Vagina (tissue), 2 donors: Measurements from ENCODE around the gene CAST. TPM values are rescaled to one million over a fixed set of nuclear protein-coding genes. Genes with fewer than 3 reads are reported as not detected.
"Not testable (repeated sequence)": the region's sequence is repeated elsewhere in the genome, so short reads cannot be mapped to it uniquely, and the experiment has no call there.

Experiments used
- DNase-seq, 2 donors: peaks; one replicate each; pipeline ENCODE4 v3.0.0-alpha.2; 2017; ENCODE audit errors: extremely low spot score in 2 of 2
- H3K27ac ChIP-seq: fragments of 200-600 bp; sonication (generic); one replicate; pipeline ENCODE4 v1.5.1; 2019
- H3K27me3 ChIP-seq: fragments of 200-600 bp; sonication (generic); one replicate; pipeline ENCODE4 v1.5.1; 2019
- H3K36me3 ChIP-seq, 2 donors: fragments of 200-600 bp; sonication (generic); one replicate each; pipeline ENCODE4 v1.5.1; 2017 to 2019
- H3K4me1 ChIP-seq: fragments of 200-600 bp; sonication (generic); one replicate; pipeline ENCODE4 v1.5.1; 2019
- H3K4me3 ChIP-seq, 2 donors: fragments of 200-600 bp; sonication (generic); 1 replicate in 1 of 2; 2 replicates in 1 of 2; pipeline ENCODE4 v1.5.1; 2016 to 2019
- H3K9me3 ChIP-seq: fragments of 200-600 bp; sonication (generic); one replicate; pipeline ENCODE4 v1.5.1; 2019
- CTCF ChIP-seq, 3 experiments: fragments of 450-650 bp in 2 of 3; fragments of 200-600 bp in 1 of 3; sonication (generic) in 1 of 3; IDR thresholded peaks; one replicate each; pipeline ENCODE4 v1.5.1; 2017 to 2019; ENCODE audit warnings: antibody characterized with exemption in 3 of 3, mild to moderate bottlenecking in 2 of 3, moderate library complexity in 2 of 3
- POLR2A ChIP-seq, 2 donors: fragments of 450-650 bp; IDR thresholded peaks; one replicate each; pipeline ENCODE4 v1.6.1; 2017; ENCODE audit warnings: antibody characterized with exemption in 2 of 2, mild to moderate bottlenecking in 2 of 2, moderate library complexity in 2 of 2
- POLR2AphosphoS5 ChIP-seq, 2 donors: sonication (generic); formaldehyde crosslinking; IDR thresholded peaks; one replicate each; pipeline ENCODE4 v1.9.0; 2017; ENCODE audit warnings: antibody characterized with exemption in 2 of 2, mild to moderate bottlenecking in 2 of 2, low read depth in 1 of 2; ENCODE audit not compliant: insufficient read depth in 1 of 2
- intact Hi-C: fragments of 100-400 bp; cut with DNase I; formaldehyde crosslinking; loops from one replicate; pipeline ENCODE4 v1.15.1; 2023
- total RNA-seq: library from RNA; depleted of rRNA; stranded (reverse); fragments of >200 nt; gene quantifications from one replicate; pipeline ENCODE4 v1.2.3, GENCODE V29; 2016

Gene CAST
- total RNA-seq, 1 donor from 2014 or later = 309 TPM

GRCh38 chr5:96741106-96741505, 78.9 kb downstream of the CAST start:
- H3K27me3 ChIP-seq = no peaks in the 10 kb centered on the region
- no peak for DNase-seq
- H3K4me1 ChIP-seq = peaks cover 29% of the 10 kb centered on the region
- peaks cover 0 to 72% of the 10 kb centered on the region in 2 donors for H3K36me3 ChIP-seq
- H3K9me3 ChIP-seq = no peaks in the 10 kb centered on the region
- no peak overlapping the region for H3K27ac ChIP-seq
- no peak overlapping the region for H3K4me3 ChIP-seq
- intact Hi-C loops = no loop called here
- TF ChIP-seq CTCF (IDR thresholded peaks at IDR 0.05) (no peak), POLR2AphosphoS5 (IDR thresholded peaks at IDR 0.05; ENCODE audit: insufficient read depth in 1 of 2, low read depth in 1 of 2) (no peak), POLR2A (IDR thresholded peaks at IDR 0.05) (no peak)

- intact Hi-C loops = no loop called here
- H3K4me1 ChIP-seq = peaks cover 29% of the 10 kb centered on the region
- peaks cover 0 to 72% of the 10 kb centered on the region in 2 donors for H3K36me3 ChIP-seq
- DNase-seq = no peak
- no peak overlapping the region for H3K4me3 ChIP-seq
- peak overlapping the region; percentile 28 for H3K27ac ChIP-seq
- H3K9me3 ChIP-seq = no peaks in the 10 kb centered on the region
- TF ChIP-seq POLR2AphosphoS5 (IDR thresholded peaks at IDR 0.05; ENCODE audit: insufficient read depth in 1 of 2, low read depth in 1 of 2) (no peak), CTCF (IDR thresholded peaks at IDR 0.05) (no peak), POLR2A (IDR thresholded peaks at IDR 0.05) (no peak)
- no peaks in the 10 kb centered on the region for H3K27me3 ChIP-seq
These were observed 79.7 kb downstream of the CAST start for GRCh38 chr5:96741891-96742309.

GRCh38 chr5:96742538-96742937, 80.4 kb downstream of the CAST start:
- H3K9me3 ChIP-seq = no peaks in the 10 kb centered on the region
- H3K36me3 ChIP-seq = peaks cover 0 to 77% of the 10 kb centered on the region in 2 donors
- intact Hi-C loops = no loop called here
- peak overlapping the region; percentile 63 for H3K27ac ChIP-seq
- no peaks in the 10 kb centered on the region for H3K27me3 ChIP-seq
- no peak overlapping the region for H3K4me3 ChIP-seq
- DNase-seq = no peak
- TF ChIP-seq CTCF (IDR thresholded peaks at IDR 0.05) (no peak), POLR2AphosphoS5 (IDR thresholded peaks at IDR 0.05; ENCODE audit: insufficient read depth in 1 of 2, low read depth in 1 of 2) (no peak), POLR2A (IDR thresholded peaks at IDR 0.05) (no peak)
- H3K4me1 ChIP-seq = peaks cover 29% of the 10 kb centered on the region

- H3K27ac ChIP-seq = peak overlapping the region; percentile 63
- no peaks in the 10 kb centered on the region for H3K27me3 ChIP-seq
- no peak for DNase-seq
- TF ChIP-seq POLR2AphosphoS5 (IDR thresholded peaks at IDR 0.05; ENCODE audit: insufficient read depth in 1 of 2, low read depth in 1 of 2) = peak in 1 of 2 donors; percentile 43
- no peak for TF ChIP-seq CTCF (IDR thresholded peaks at IDR 0.05)
- peaks cover 0 to 79% of the 10 kb centered on the region in 2 donors for H3K36me3 ChIP-seq
- H3K4me3 ChIP-seq = no peak overlapping the region
- intact Hi-C loops = no loop called here
- no peaks in the 10 kb centered on the region for H3K9me3 ChIP-seq
- peaks cover 29% of the 10 kb centered on the region for H3K4me1 ChIP-seq
These were observed 81.0 kb downstream of the CAST start for GRCh38 chr5:96743065-96743768.

- Histone ChIP-seq H3K36me3 (peaks cover 0 to 79% of the 10 kb centered on the region in 2 donors), H3K27ac (peak overlapping the region; percentile 63), H3K9me3 (no peaks in the 10 kb centered on the region), H3K4me1 (peaks cover 29% of the 10 kb centered on the region), H3K4me3 (no peak overlapping the region), H3K27me3 (no peaks in the 10 kb centered on the region)
- intact Hi-C loops = no loop called here
- DNase-seq = no peak
- TF ChIP-seq POLR2AphosphoS5 (IDR thresholded peaks at IDR 0.05; ENCODE audit: insufficient read depth in 1 of 2, low read depth in 1 of 2) (no peak), CTCF (IDR thresholded peaks at IDR 0.05) (no peak), POLR2A (IDR thresholded peaks at IDR 0.05) (no peak)
These were observed 81.6 kb downstream of the CAST start for GRCh38 chr5:96743805-96744204.

- intact Hi-C loops, H3K9me3 ChIP-seq, H3K27me3 ChIP-seq, DNase-seq, H3K4me3 ChIP-seq: not testable (repeated sequence)
- Histone ChIP-seq H3K4me1 (peaks cover 29% of the 10 kb centered on the region), H3K36me3 (peaks cover 0 to 79% of the 10 kb centered on the region in 2 donors), H3K27ac (peak overlapping the region; percentile 63)
These were observed 82.0 kb downstream of the CAST start for GRCh38 chr5:96744218-96744617.
